Measurements from ENCODE around the gene FNDC1.

DNA sequence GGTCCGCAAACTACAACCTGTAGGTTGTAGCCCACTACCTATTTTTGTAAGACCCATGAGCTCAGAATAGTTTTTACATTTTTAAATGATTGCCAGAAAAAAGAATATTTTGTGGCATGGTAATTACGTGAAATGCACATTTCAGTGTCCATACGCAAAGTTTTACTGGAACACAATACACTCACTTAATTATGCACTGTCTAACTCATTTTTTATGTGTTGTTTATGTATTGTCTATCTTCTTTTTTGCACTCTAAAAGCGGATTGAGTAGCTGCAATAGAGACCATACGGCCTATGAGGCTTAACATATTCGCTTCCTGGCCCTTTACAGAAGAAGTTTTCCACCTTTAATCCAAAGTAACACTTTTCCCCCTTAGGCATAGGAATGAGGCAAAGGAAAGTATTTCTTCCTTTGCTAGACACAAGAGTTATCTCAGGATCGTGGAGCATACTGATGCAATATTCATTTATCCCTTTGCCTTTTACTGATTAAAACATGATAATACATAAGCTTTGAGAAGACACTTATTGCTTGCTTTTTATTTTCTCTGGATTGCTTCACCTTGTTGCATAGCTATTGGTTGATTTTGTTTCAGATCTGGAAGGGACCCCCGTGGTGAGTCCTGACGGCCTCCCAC, 69.8 kb downstream of the FNDC1 start:
- no peak for TF ChIP-seq CTCF (IDR thresholded peaks at IDR 0.05)
- no peak for TF ChIP-seq EZH2 (IDR thresholded peaks at IDR 0.05; ENCODE audit: borderline replicate concordance, insufficient read depth, low read depth, low read length, poor library complexity, severe bottlenecking)

Measured in B cell (primary cell).